Suprapubic skin (tissue), 3 donors: ENCODE measurements around the gene ACTG1.

ENCODE experiments used
- POLR2AphosphoS5 ChIP-seq, 3 donors: sonication (generic); formaldehyde crosslinking; IDR thresholded peaks; one replicate each; pipeline ENCODE4 v1.6.1; 2017; ENCODE audit warnings: antibody characterized with exemption in 3 of 3
- TF ChIP-seq, protein P1 (sequence below), 2 donors: fragments of 200-600 bp in 1 of 2; fragments of 450-650 bp in 1 of 2; sonication (generic) in 1 of 2; IDR thresholded peaks; one replicate each; pipeline ENCODE4 v1.5.1; 2016 to 2019; ENCODE audit warnings: antibody characterized with exemption in 2 of 2, mild to moderate bottlenecking in 1 of 2, moderate library complexity in 1 of 2

- TF ChIP-seq, protein P1, sequence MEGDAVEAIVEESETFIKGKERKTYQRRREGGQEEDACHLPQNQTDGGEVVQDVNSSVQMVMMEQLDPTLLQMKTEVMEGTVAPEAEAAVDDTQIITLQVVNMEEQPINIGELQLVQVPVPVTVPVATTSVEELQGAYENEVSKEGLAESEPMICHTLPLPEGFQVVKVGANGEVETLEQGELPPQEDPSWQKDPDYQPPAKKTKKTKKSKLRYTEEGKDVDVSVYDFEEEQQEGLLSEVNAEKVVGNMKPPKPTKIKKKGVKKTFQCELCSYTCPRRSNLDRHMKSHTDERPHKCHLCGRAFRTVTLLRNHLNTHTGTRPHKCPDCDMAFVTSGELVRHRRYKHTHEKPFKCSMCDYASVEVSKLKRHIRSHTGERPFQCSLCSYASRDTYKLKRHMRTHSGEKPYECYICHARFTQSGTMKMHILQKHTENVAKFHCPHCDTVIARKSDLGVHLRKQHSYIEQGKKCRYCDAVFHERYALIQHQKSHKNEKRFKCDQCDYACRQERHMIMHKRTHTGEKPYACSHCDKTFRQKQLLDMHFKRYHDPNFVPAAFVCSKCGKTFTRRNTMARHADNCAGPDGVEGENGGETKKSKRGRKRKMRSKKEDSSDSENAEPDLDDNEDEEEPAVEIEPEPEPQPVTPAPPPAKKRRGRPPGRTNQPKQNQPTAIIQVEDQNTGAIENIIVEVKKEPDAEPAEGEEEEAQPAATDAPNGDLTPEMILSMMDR (IDR thresholded peaks at IDR 0.05) = no peak
- TF ChIP-seq POLR2AphosphoS5 (IDR thresholded peaks at IDR 0.05) = no peak
These were observed 41.4 kb downstream of the ACTG1 start for GRCh38 chr17:81470944-81471817.
